HepG2 (cell line): ENCODE measurements around the gene SLC12A2. TPM values are rescaled to one million over a fixed set of nuclear protein-coding genes. Genes with fewer than 3 reads are reported as not detected.

ENCODE experiments used
- DZIP1 ChIP-seq: sonication (generic); formaldehyde crosslinking; IDR thresholded peaks from 2 replicates; pipeline ENCODE4 v1.5.0; 2020; ENCODE audit warnings: mild to moderate bottlenecking, missing genetic modification reagents
- ETS1 ChIP-seq: sonication (generic); formaldehyde crosslinking; IDR thresholded peaks from 2 replicates; pipeline ENCODE4 v1.4.0; 2020; ENCODE audit warnings: missing genetic modification reagents
- HOXA9 ChIP-seq: sonication (generic); formaldehyde crosslinking; IDR thresholded peaks from 2 replicates; pipeline ENCODE4 v1.8.1; 2022; ENCODE audit warnings: missing genetic modification reagents, mild to moderate bottlenecking, moderate library complexity, borderline replicate concordance
- MAX ChIP-seq: IDR thresholded peaks from 2 replicates; pipeline ENCODE4 v1.6.1; 2012; ENCODE audit warnings: inconsistent platforms
- NR1H2 ChIP-seq: sonication (generic); formaldehyde crosslinking; IDR thresholded peaks from 2 replicates; pipeline ENCODE4 v1.8.1; 2022; ENCODE audit warnings: low read depth, missing genetic modification reagents, borderline replicate concordance
- POLR2A ChIP-seq, 2 experiments: IDR thresholded peaks; 2 replicates each; pipeline ENCODE4 v1.6.1; 2011; ENCODE audit warnings: low read depth in 2 of 2, low read length in 2 of 2, mild to moderate bottlenecking in 1 of 2, moderate library complexity in 1 of 2; ENCODE audit not compliant: insufficient read depth in 1 of 2
- RAD21 ChIP-seq: fragments of 450-650 bp; formaldehyde crosslinking; IDR thresholded peaks from 2 replicates; pipeline ENCODE4 v1.5.0; 2020; ENCODE audit warnings: mild to moderate bottlenecking
- ZBTB40 ChIP-seq, 2 experiments: fragments of 450-650 bp in 1 of 2; sonication (generic) in 1 of 2; formaldehyde crosslinking in 1 of 2; IDR thresholded peaks; 2 replicates each; pipeline versions ENCODE4 v1.6.1 to v1.8.0; 2016 to 2022; ENCODE audit warnings: antibody characterized with exemption in 1 of 2, mild to moderate bottlenecking in 1 of 2, missing genetic modification reagents in 1 of 2
- ZNF225 ChIP-seq: sonication (generic); formaldehyde crosslinking; IDR thresholded peaks from 2 replicates; pipeline ENCODE4 v1.4.0; 2020; ENCODE audit warnings: mild to moderate bottlenecking, missing genetic modification reagents
- ZNF274 ChIP-seq: sonication (generic); formaldehyde crosslinking; IDR thresholded peaks from 2 replicates; pipeline ENCODE4 v1.5.1; 2020; ENCODE audit warnings: mild to moderate bottlenecking, missing genetic modification reagents
- ZNF331 ChIP-seq: sonication (generic); formaldehyde crosslinking; IDR thresholded peaks from 2 replicates; pipeline ENCODE4 v1.4.0; 2020; ENCODE audit warnings: missing genetic modification reagents
- ZNF672 ChIP-seq: sonication (generic); formaldehyde crosslinking; IDR thresholded peaks from 2 replicates; pipeline ENCODE4 v1.8.1; 2022; ENCODE audit warnings: missing genetic modification reagents
- ZNF724P ChIP-seq: sonication (generic); formaldehyde crosslinking; IDR thresholded peaks from 2 replicates; pipeline ENCODE4 v1.8.0; 2022; ENCODE audit warnings: missing genetic modification reagents, borderline replicate concordance
- ZNF784 ChIP-seq: sonication (generic); formaldehyde crosslinking; IDR thresholded peaks from 2 replicates; pipeline ENCODE4 v1.5.1; 2020; ENCODE audit warnings: missing genetic modification reagents, mild to moderate bottlenecking, borderline replicate concordance
- polyA plus RNA-seq, 8 experiments: library from polyadenylated mRNA; depleted of rRNA in 3 of 8; stranded (reverse) in 7 of 8; unstranded in 1 of 8; fragments of >200 nt; fragmentation: Illumina TruSeq in 4 of 8; extraction: Trizol in 4 of 8; gene quantifications; 2 replicates each; pipeline versions ENCODE4 v1.2.1 to v1.2.3, GENCODE V29; 2011 to 2016; ENCODE audit warnings: low read depth in 4 of 8, missing spikeins in 1 of 8, mixed read lengths in 1 of 8; ENCODE audit not compliant: insufficient read depth in 1 of 8
- total RNA-seq, 5 experiments: library from RNA; depleted of rRNA; stranded (reverse); fragments of >200 nt; fragmentation: Illumina TruSeq; extraction: Trizol; gene quantifications; 2 replicates each; pipeline ENCODE4 v1.2.3, GENCODE V29; 2016; ENCODE audit warnings: low read depth in 1 of 5

SLC12A2 gene
- total and polyA plus RNA-seq, 2 of the 13 experiments (the other 11 are each of a cell fraction or from before 2014, with no cell fraction given): 4.0 to 9.7 TPM

- TF ChIP-seq ZBTB40 (IDR thresholded peaks at IDR 0.05) (no peak), ZBTB40 (CRISPR knock-in tag; IDR thresholded peaks at IDR 0.05) (no peak), ZNF724P (CRISPR knock-in tag) (no peak), RAD21 (CRISPR knock-in tag) (peak; percentile 87), HOXA9 (CRISPR knock-in tag) (no peak), ZNF274 (CRISPR knock-in tag) (no peak), MAX (no peak), DZIP1 (CRISPR knock-in tag) (no peak), ZNF784 (no peak), POLR2A (IDR thresholded peaks at IDR 0.05; ENCODE audit: insufficient read depth in 1 of 2, low read depth in 2 of 2, low read length in 2 of 2) (no peak), NR1H2 (CRISPR knock-in tag) (no peak), ZNF225 (CRISPR knock-in tag) (no peak), ETS1 (CRISPR knock-in tag) (no peak), ZNF331 (no peak), ZNF672 (no peak)
Measured at GRCh38 chr5:128201065-128201926, 117.7 kb downstream of the SLC12A2 start (continued).
